Mesothelial cell of epicardium (in vitro differentiated cells): Measurements from ENCODE around the gene CCDC88C. TPM values are rescaled to one million over a fixed set of nuclear protein-coding genes. Genes with fewer than 3 reads are reported as not detected.

ENCODE experiments used
- DNase-seq, 2 experiments: peaks; one replicate each; pipeline ENCODE4 v3.0.0; 2021; ENCODE audit warnings: low spot score in 2 of 2; ENCODE audit not compliant: unreplicated experiment in 2 of 2
- H3K27ac Mint-ChIP-seq: 2 replicates; pipeline ENCODE4 v1.8.0; 2021; ENCODE audit warnings: mixed read lengths
- H3K27me3 Mint-ChIP-seq: 2 replicates; pipeline ENCODE4 v1.8.0; 2021; ENCODE audit warnings: low read depth, mixed read lengths
- H3K36me3 Mint-ChIP-seq: 2 replicates; pipeline ENCODE4 v1.8.0; 2021; ENCODE audit warnings: mixed read lengths
- H3K4me1 Mint-ChIP-seq: 2 replicates; pipeline ENCODE4 v1.8.0; 2021; ENCODE audit warnings: mixed read lengths
- H3K4me3 Mint-ChIP-seq: 2 replicates; pipeline ENCODE4 v1.8.0; 2021; ENCODE audit warnings: mild to moderate bottlenecking, moderate library complexity, mixed read lengths
- H3K9me3 Mint-ChIP-seq: 2 replicates; pipeline ENCODE4 v1.8.0; 2021; ENCODE audit warnings: mixed read lengths
- CTCF ChIP-seq: fragments of 200-600 bp; sonication (generic); IDR thresholded peaks from one replicate; pipeline ENCODE4 v1.5.0; 2021; ENCODE audit warnings: antibody characterized with exemption; ENCODE audit not compliant: unreplicated experiment
- total RNA-seq: library from RNA; stranded (reverse); gene quantifications from 3 replicates; pipeline ENCODE4 v1.2.1, GENCODE V29; 2021

Gene CCDC88C
- total RNA-seq, 1 donor from 2014 or later = 23.7 TPM

DNA sequence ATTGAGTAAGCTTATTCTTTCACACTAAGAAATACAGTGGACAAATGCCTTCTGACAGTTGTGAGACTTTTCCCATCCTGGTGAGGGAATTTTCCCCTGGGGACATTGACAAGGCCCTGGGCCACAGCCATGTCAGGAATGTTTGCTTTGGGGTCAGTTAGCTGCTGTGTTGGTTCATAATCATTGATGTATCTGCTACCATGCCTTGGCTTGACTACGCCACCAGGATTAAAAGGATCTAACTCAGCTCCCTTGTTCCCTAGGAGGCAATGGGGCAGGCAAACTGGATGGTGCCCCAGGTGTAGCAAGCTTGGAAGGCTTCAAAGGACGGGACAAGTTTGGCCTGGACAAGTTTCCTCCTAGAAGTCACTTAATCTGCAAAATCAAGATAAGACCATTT is 3.1 kb upstream of the CCDC88C start:
- H3K4me3 Mint-ChIP-seq = no peak overlapping the region
- no peak overlapping the region for H3K27ac Mint-ChIP-seq
- peaks cover 19% of the 10 kb centered on the region for H3K27me3 Mint-ChIP-seq
- H3K9me3 Mint-ChIP-seq = peaks cover 8% of the 10 kb centered on the region
- TF ChIP-seq CTCF = no peak
- H3K36me3 Mint-ChIP-seq = no peaks in the 10 kb centered on the region
- H3K4me1 Mint-ChIP-seq = peaks cover 25% of the 10 kb centered on the region
- DNase-seq = no peak

DNA sequence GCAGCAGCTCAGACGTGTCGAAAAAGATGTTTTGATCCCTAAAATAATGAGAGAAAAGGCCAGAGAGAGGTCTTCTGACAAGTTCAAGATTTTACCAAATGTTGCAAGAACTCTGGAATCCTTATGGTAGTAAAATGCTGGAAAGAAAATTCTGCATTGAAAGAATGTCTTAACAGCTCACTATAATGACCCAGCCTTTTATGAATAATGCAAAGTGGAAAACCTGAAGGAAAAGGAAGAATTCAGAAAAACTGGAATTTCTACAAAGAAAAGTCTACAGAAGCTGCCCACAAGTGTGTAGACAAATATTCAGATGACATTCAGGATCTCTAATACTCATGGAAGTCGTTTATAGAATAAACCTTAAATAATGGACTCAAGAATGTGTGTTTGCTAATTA is 1.8 kb upstream of the CCDC88C start:
- no peak for TF ChIP-seq CTCF
- H3K27ac Mint-ChIP-seq = no peak overlapping the region
- peaks cover 33% of the 10 kb centered on the region for H3K4me1 Mint-ChIP-seq
- H3K27me3 Mint-ChIP-seq = peaks cover 28% of the 10 kb centered on the region
- no peak for DNase-seq
- no peaks in the 10 kb centered on the region for H3K36me3 Mint-ChIP-seq
- H3K4me3 Mint-ChIP-seq = no peak overlapping the region
- peaks cover 2% of the 10 kb centered on the region for H3K9me3 Mint-ChIP-seq

- Mint-ChIP-seq H3K36me3 (no peaks in the 10 kb centered on the region), H3K9me3 (no peaks in the 10 kb centered on the region), H3K27me3 (peaks cover 28% of the 10 kb centered on the region), H3K27ac (no peak overlapping the region), H3K4me3 (peak overlapping the region; percentile 47), H3K4me1 (peaks cover 33% of the 10 kb centered on the region)
- peak; percentile 49 for TF ChIP-seq CTCF
- DNase-seq = no peak
Observed at GRCh38 chr14:91419044-91419397, 1.4 kb upstream of the CCDC88C start.

GRCh38 chr14:91418387-91419043 is 895 bp upstream of the CCDC88C start:
- peak; percentile 97 for TF ChIP-seq CTCF
- peaks cover 36% of the 10 kb centered on the region for H3K4me1 Mint-ChIP-seq
- no peaks in the 10 kb centered on the region for H3K9me3 Mint-ChIP-seq
- no peaks in the 10 kb centered on the region for H3K36me3 Mint-ChIP-seq
- H3K27ac Mint-ChIP-seq = no peak overlapping the region
- DNase-seq = peak; percentile 42 to 85
- peak overlapping the region; percentile 47 for H3K4me3 Mint-ChIP-seq
- H3K27me3 Mint-ChIP-seq = peaks cover 28% of the 10 kb centered on the region

DNA sequence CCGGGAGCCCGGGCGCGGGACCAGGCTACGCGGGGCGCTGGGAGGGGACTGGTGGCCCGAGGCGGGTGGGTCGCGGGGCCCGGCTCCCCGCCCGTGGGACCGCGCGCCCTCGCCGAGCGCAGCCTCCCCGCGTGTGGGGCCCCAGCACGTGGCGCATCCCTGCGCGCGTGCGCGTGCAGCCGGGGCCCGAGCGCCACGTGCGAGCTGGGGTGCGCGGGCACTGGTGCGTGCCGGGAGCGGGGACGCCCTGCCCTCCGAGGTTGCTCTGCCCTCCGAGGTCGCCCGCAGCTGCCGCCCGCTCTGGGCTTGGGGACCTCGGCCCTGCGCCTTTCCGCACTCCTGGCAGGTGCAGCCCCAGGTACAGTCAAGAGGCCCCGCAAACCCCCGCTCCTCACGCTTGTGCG is 365 bp upstream of the CCDC88C start:
- H3K4me1 Mint-ChIP-seq = peaks cover 36% of the 10 kb centered on the region
- TF ChIP-seq CTCF = no peak
- H3K9me3 Mint-ChIP-seq = no peaks in the 10 kb centered on the region
- H3K4me3 Mint-ChIP-seq = peak overlapping the region; percentile 47
- H3K36me3 Mint-ChIP-seq = no peaks in the 10 kb centered on the region
- H3K27me3 Mint-ChIP-seq = peaks cover 28% of the 10 kb centered on the region
- H3K27ac Mint-ChIP-seq = no peak overlapping the region
- DNase-seq = no peak

DNA sequence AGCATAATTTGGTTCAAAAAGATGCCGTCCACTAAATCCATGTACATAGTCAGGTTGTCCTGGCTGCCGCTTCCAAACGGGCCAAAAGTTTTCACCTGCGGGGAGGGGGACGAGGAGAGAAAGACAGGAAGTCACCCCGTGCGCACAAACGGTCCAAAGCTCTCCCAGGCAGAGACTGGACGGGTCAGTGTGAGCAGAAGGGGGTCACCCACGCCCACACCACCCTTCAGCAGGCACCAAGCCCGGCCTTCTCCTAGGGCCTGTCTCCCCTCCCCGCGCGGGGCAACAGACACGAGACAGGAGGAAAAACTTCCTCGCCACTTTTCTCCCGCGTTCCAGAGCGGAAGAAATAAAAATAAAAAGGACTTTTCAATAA is 888 bp downstream of the CCDC88C start:
- Mint-ChIP-seq H3K27me3 (peaks cover 28% of the 10 kb centered on the region), H3K4me1 (peaks cover 36% of the 10 kb centered on the region), H3K4me3 (peak overlapping the region; percentile 73), H3K27ac (peak overlapping the region; percentile 26), H3K9me3 (no peaks in the 10 kb centered on the region), H3K36me3 (no peaks in the 10 kb centered on the region)
- no peak for DNase-seq
- TF ChIP-seq CTCF = no peak
